HepG2 (cell line): ENCODE measurements around the gene SOAT2.

Source experiments
- EP300 ChIP-seq, 3 experiments: sonication (generic) in 1 of 3; formaldehyde crosslinking in 1 of 3; IDR thresholded peaks; 2 replicates each; pipeline versions ENCODE4 v1.5.1 to v1.6.1; 2011 to 2020; ENCODE audit warnings: low read depth in 2 of 3, low read length in 2 of 3, borderline replicate concordance in 1 of 3, improper control_type of control experiment in 1 of 3, mild to moderate bottlenecking in 1 of 3, missing genetic modification reagents in 1 of 3, moderate library complexity in 1 of 3
- HCFC1 ChIP-seq: fragments of 150-350 bp; IDR thresholded peaks from 2 replicates; pipeline ENCODE4 v1.6.1; 2014; ENCODE audit warnings: low read depth, low read length
- MEIS2 ChIP-seq: sonication (generic); formaldehyde crosslinking; IDR thresholded peaks from 2 replicates; pipeline ENCODE4 v1.9.0; 2021; ENCODE audit warnings: mild to moderate bottlenecking, missing genetic modification reagents
- POLR2A ChIP-seq, 2 experiments: IDR thresholded peaks; 2 replicates each; pipeline ENCODE4 v1.6.1; 2011; ENCODE audit warnings: low read depth in 2 of 2, low read length in 2 of 2, mild to moderate bottlenecking in 1 of 2, moderate library complexity in 1 of 2; ENCODE audit not compliant: insufficient read depth in 1 of 2
- RFX3 ChIP-seq: IDR thresholded peaks from 2 replicates; pipeline ENCODE4 v1.6.1; 2016; ENCODE audit warnings: missing biosample characterization, missing genetic modification reagents
- SALL2 ChIP-seq: sonication (generic); formaldehyde crosslinking; IDR thresholded peaks from 2 replicates; pipeline ENCODE4 v1.8.1; 2023; ENCODE audit warnings: mild to moderate bottlenecking, missing genetic modification reagents, inconsistent platforms
- ZBTB20 ChIP-seq: sonication (generic); formaldehyde crosslinking; IDR thresholded peaks from 2 replicates; pipeline ENCODE4 v1.8.1; 2023; ENCODE audit warnings: missing genetic modification reagents, low read depth, mild to moderate bottlenecking, borderline replicate concordance
- ZBTB49 ChIP-seq: sonication (generic); formaldehyde crosslinking; IDR thresholded peaks from 2 replicates; pipeline ENCODE4 v1.4.0; 2020; ENCODE audit warnings: missing genetic modification reagents, borderline replicate concordance
- ZNF784 ChIP-seq: sonication (generic); formaldehyde crosslinking; IDR thresholded peaks from 2 replicates; pipeline ENCODE4 v1.5.1; 2020; ENCODE audit warnings: missing genetic modification reagents, mild to moderate bottlenecking, borderline replicate concordance
- TF ChIP-seq, protein P1 (sequence below): sonication (generic); formaldehyde crosslinking; IDR thresholded peaks from one replicate; pipeline ENCODE4 v1.5.1; 2020; ENCODE audit warnings: mild to moderate bottlenecking, missing genetic modification reagents; ENCODE audit errors: not compliant biosample characterization
- TF ChIP-seq, protein P2 (sequence below): sonication (generic); formaldehyde crosslinking; IDR thresholded peaks from 2 replicates; pipeline ENCODE4 v1.5.0; 2020; ENCODE audit warnings: mild to moderate bottlenecking, missing genetic modification reagents, moderate library complexity

GRCh38 chr12:53103860-53104305 is 597 bp downstream of the SOAT2 start:
- TF ChIP-seq POLR2A (IDR thresholded peaks at IDR 0.05; ENCODE audit: insufficient read depth in 1 of 2, low read depth in 2 of 2, low read length in 2 of 2): no peak
- TF ChIP-seq HCFC1: no peak
- TF ChIP-seq, protein P1, sequence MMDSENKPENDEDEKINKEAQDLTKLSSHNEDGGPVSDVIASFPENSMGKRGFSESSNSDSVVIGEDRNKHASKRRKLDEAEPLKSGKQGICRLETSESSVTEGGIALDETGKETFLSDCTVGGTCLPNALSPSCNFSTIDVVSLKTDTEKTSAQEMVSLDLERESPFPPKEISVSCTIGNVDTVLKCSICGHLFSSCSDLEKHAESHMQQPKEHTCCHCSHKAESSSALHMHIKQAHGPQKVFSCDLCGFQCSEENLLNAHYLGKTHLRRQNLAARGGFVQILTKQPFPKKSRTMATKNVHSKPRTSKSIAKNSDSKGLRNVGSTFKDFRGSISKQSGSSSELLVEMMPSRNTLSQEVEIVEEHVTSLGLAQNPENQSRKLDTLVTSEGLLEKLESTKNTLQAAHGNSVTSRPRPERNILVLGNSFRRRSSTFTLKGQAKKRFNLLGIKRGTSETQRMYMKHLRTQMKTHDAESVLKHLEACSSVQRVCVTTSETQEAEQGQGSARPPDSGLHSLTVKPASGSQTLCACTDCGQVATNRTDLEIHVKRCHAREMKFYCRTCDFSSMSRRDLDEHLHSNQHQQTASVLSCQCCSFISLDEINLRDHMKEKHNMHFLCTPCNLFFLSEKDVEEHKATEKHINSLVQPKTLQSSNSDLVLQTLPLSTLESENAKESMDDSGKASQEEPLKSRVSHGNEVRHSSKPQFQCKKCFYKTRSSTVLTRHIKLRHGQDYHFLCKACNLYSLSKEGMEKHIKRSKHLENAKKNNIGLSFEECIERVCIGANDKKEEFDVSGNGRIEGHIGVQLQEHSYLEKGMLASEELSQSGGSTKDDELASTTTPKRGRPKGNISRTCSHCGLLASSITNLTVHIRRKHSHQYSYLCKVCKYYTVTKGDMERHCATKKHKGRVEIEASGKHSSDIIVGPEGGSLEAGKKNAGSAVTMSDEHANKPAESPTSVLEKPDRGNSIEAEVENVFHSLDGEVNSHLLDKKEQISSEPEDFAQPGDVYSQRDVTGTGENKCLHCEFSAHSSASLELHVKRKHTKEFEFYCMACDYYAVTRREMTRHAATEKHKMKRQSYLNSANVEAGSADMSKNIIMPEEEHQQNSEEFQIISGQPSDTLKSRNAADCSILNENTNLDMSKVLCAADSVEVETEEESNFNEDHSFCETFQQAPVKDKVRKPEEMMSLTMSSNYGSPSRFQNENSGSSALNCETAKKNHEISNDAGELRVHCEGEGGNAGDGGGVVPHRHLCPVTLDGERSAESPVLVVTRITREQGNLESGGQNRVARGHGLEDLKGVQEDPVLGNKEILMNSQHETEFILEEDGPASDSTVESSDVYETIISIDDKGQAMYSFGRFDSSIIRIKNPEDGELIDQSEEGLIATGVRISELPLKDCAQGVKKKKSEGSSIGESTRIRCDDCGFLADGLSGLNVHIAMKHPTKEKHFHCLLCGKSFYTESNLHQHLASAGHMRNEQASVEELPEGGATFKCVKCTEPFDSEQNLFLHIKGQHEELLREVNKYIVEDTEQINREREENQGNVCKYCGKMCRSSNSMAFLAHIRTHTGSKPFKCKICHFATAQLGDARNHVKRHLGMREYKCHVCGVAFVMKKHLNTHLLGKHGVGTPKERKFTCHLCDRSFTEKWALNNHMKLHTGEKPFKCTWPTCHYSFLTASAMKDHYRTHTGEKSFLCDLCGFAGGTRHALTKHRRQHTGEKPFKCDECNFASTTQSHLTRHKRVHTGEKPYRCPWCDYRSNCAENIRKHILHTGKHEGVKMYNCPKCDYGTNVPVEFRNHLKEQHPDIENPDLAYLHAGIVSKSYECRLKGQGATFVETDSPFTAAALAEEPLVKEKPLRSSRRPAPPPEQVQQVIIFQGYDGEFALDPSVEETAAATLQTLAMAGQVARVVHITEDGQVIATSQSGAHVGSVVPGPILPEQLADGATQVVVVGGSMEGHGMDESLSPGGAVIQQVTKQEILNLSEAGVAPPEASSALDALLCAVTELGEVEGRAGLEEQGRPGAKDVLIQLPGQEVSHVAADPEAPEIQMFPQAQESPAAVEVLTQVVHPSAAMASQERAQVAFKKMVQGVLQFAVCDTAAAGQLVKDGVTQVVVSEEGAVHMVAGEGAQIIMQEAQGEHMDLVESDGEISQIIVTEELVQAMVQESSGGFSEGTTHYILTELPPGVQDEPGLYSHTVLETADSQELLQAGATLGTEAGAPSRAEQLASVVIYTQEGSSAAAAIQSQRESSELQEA (CRISPR knock-in tag): no peak
- no peak for TF ChIP-seq SALL2 (CRISPR knock-in tag)
- TF ChIP-seq ZBTB20 (CRISPR knock-in tag): no peak
- TF ChIP-seq, protein P2, sequence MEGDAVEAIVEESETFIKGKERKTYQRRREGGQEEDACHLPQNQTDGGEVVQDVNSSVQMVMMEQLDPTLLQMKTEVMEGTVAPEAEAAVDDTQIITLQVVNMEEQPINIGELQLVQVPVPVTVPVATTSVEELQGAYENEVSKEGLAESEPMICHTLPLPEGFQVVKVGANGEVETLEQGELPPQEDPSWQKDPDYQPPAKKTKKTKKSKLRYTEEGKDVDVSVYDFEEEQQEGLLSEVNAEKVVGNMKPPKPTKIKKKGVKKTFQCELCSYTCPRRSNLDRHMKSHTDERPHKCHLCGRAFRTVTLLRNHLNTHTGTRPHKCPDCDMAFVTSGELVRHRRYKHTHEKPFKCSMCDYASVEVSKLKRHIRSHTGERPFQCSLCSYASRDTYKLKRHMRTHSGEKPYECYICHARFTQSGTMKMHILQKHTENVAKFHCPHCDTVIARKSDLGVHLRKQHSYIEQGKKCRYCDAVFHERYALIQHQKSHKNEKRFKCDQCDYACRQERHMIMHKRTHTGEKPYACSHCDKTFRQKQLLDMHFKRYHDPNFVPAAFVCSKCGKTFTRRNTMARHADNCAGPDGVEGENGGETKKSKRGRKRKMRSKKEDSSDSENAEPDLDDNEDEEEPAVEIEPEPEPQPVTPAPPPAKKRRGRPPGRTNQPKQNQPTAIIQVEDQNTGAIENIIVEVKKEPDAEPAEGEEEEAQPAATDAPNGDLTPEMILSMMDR: no peak
- no peak for TF ChIP-seq ZNF784 (CRISPR knock-in tag)
- TF ChIP-seq EP300 (IDR thresholded peaks at IDR 0.05; ENCODE audit: low read depth in 2 of 2, low read length in 2 of 2): peak in 1 of 2 experiments; percentile 84; a peak in 2 of 4 replicates
- peak; percentile 85 for TF ChIP-seq EP300 (CRISPR knock-in tag; IDR thresholded peaks at IDR 0.05; ENCODE audit: borderline replicate concordance)
- TF ChIP-seq MEIS2 (CRISPR knock-in tag): peak; percentile 27; the same call in 1 of the 2 replicates
- no peak for TF ChIP-seq RFX3 (CRISPR knock-in tag)
- no peak for TF ChIP-seq ZBTB49
